ENCODE data around the gene MAP4K5. TPM values are rescaled to one million over a fixed set of nuclear protein-coding genes. Genes with fewer than 3 reads are reported as not detected.
"Not testable (repeated sequence)": the region's sequence is repeated elsewhere in the genome, so short reads cannot be mapped to it uniquely, and the experiment has no call there.

Gene MAP4K5
- total RNA-seq (10 to 100 TPM; 17.6 to 29.0 (median 21.0) TPM), polyA plus RNA-seq (8.4 TPM)
- long read RNA-seq, donor 1, partial matches to known transcripts: 4 of 20 reads
- long read RNA-seq, donor 1, other reads (novel, unspliced or antisense): 16 of 20 reads
- long read RNA-seq, donor 2, partial matches to known transcripts: 1 of 18 reads
- long read RNA-seq, donor 2, other reads (novel, unspliced or antisense): 17 of 18 reads
- long read RNA-seq, donor 3, partial matches to known transcripts: 11 of 23 reads
- long read RNA-seq, donor 3, other reads (novel, unspliced or antisense): 12 of 23 reads
- long read RNA-seq, donor 4, partial matches to known transcripts: 0 of 9 reads
- long read RNA-seq, donor 4, other reads (novel, unspliced or antisense): 9 of 9 reads

- ATAC-seq (peak; percentile 99), DNase-seq (peak; percentile 94 to 97 (median 96))
- Histone ChIP-seq H3K27ac (ENCODE audit: low read length) (peak within 1 kb of the TSS; percentile 66), H3K9me3 (ENCODE audit: control insufficient read depth, low read length) (no peaks in the 10 kb centered on the region), H3K4me3 (ENCODE audit: low read length) (peak within 1 kb of the TSS; percentile 62), H3K4me1 (ENCODE audit: control insufficient read depth, insufficient read depth, low read length) (no peaks in the 10 kb centered on the region), H3K27me3 (ENCODE audit: control insufficient read depth, insufficient read depth) (no peaks in the 10 kb centered on the region)
- intact Hi-C loops (cut with DNase I): loop anchor here (2.0 to 5.0 kb wide), 3 partner anchors 210 to 215 kb away; no protein-coding TSS in a partner anchor
- under 1% methylated on average over 60 of the region's 60 CpGs for WGBS
Observed at GRCh38 chr14:50532502-50533240, at the start of gene MAP4K5. TSS of gene MAP4K5 (minus strand) at chr14:50532569. CDS start at chr14:50532049, 520 bp downstream.

- ATAC-seq (no peak), DNase-seq (no peak)
- Histone ChIP-seq H3K9me3 (ENCODE audit: control insufficient read depth, low read length) (no peaks in the 10 kb centered on the region), H3K27me3 (ENCODE audit: control insufficient read depth, insufficient read depth) (no peaks in the 10 kb centered on the region), H3K4me3 (ENCODE audit: low read length) (no peak overlapping the region), H3K4me1 (ENCODE audit: control insufficient read depth, insufficient read depth, low read length) (no peaks in the 10 kb centered on the region), H3K27ac (ENCODE audit: low read length) (no peak overlapping the region)
- intact Hi-C loops (cut with DNase I): no loop called here
Observed at GRCh38 chr14:50578433-50578832, 46.1 kb upstream of the MAP4K5 start.

GRCh38 chr14:50577982-50578381 lies 45.6 kb upstream of the MAP4K5 start:
- no peaks in the 10 kb centered on the region for H3K27me3 ChIP-seq (ENCODE audit: control insufficient read depth, insufficient read depth)
- intact Hi-C loops (cut with DNase I): no loop called here
- DNase-seq (no peak), ATAC-seq (no peak)
- no peaks in the 10 kb centered on the region for H3K4me1 ChIP-seq (ENCODE audit: control insufficient read depth, insufficient read depth, low read length)
- no peaks in the 10 kb centered on the region for H3K9me3 ChIP-seq (ENCODE audit: control insufficient read depth, low read length)
- H3K4me3 ChIP-seq (ENCODE audit: low read length): no peak overlapping the region
- H3K27ac ChIP-seq (ENCODE audit: low read length): no peak overlapping the region

GRCh38 chr14:50575769-50576168 lies 43.4 kb upstream of the MAP4K5 start:
- Histone ChIP-seq H3K4me3 (ENCODE audit: low read length) (no peak overlapping the region), H3K27me3 (ENCODE audit: control insufficient read depth, insufficient read depth) (no peaks in the 10 kb centered on the region), H3K9me3 (ENCODE audit: control insufficient read depth, low read length) (peaks cover 3% of the 10 kb centered on the region), H3K4me1 (ENCODE audit: control insufficient read depth, insufficient read depth, low read length) (no peaks in the 10 kb centered on the region), H3K27ac (ENCODE audit: low read length) (no peak overlapping the region)
- no peak for DNase-seq
- intact Hi-C loops (cut with DNase I): no loop called here
- ATAC-seq: no peak

GRCh38 chr14:50573862-50574261 lies 41.5 kb upstream of the MAP4K5 start:
- Histone ChIP-seq H3K27me3 (ENCODE audit: control insufficient read depth, insufficient read depth) (no peaks in the 10 kb centered on the region), H3K27ac (ENCODE audit: low read length) (no peak overlapping the region), H3K4me1 (ENCODE audit: control insufficient read depth, insufficient read depth, low read length) (no peaks in the 10 kb centered on the region), H3K9me3 (ENCODE audit: control insufficient read depth, low read length) (peaks cover 3% of the 10 kb centered on the region), H3K4me3 (ENCODE audit: low read length) (no peak overlapping the region)
- 63% methylated on average over 2 of the region's 2 CpGs for WGBS
- no peak for ATAC-seq
- DNase-seq: no peak
- intact Hi-C loops (cut with DNase I): no loop called here

GRCh38 chr14:50569714-50570274 lies 37.4 kb upstream of the MAP4K5 start:
- peaks cover 3% of the 10 kb centered on the region for H3K9me3 ChIP-seq (ENCODE audit: control insufficient read depth, low read length)

GRCh38 chr14:50562841-50563240 lies 30.5 kb upstream of the MAP4K5 start:
- Histone ChIP-seq H3K4me1 (ENCODE audit: control insufficient read depth, insufficient read depth, low read length) (no peaks in the 10 kb centered on the region), H3K4me3 (ENCODE audit: low read length) (no peak overlapping the region), H3K27me3 (ENCODE audit: control insufficient read depth, insufficient read depth) (no peaks in the 10 kb centered on the region), H3K9me3 (ENCODE audit: control insufficient read depth, low read length) (no peaks in the 10 kb centered on the region), H3K27ac (ENCODE audit: low read length) (no peak overlapping the region)
- DNase-seq (no peak), ATAC-seq (no peak)
- WGBS: 78% methylated on average over 1 of the region's 1 CpG
- intact Hi-C loops (cut with DNase I): no loop called here

More at GRCh38 chr14:50569714-50570274, 37.4 kb upstream of the MAP4K5 start:
- H3K27ac ChIP-seq (ENCODE audit: low read length): no peak overlapping the region
- no peak for DNase-seq
- H3K4me3 ChIP-seq (ENCODE audit: low read length): no peak overlapping the region
- intact Hi-C loops (cut with DNase I): no loop called here
- no peak for ATAC-seq
- H3K4me1 ChIP-seq (ENCODE audit: control insufficient read depth, insufficient read depth, low read length): no peaks in the 10 kb centered on the region
- H3K27me3 ChIP-seq (ENCODE audit: control insufficient read depth, insufficient read depth): no peaks in the 10 kb centered on the region

- Histone ChIP-seq H3K9me3 (ENCODE audit: control insufficient read depth, low read length) (no peaks in the 10 kb centered on the region), H3K27me3 (ENCODE audit: control insufficient read depth, insufficient read depth) (no peaks in the 10 kb centered on the region), H3K27ac (ENCODE audit: low read length) (peak overlapping the region; percentile 25), H3K4me3 (ENCODE audit: low read length) (peak overlapping the region; percentile 67), H3K4me1 (ENCODE audit: control insufficient read depth, insufficient read depth, low read length) (no peaks in the 10 kb centered on the region)
- intact Hi-C loops (cut with DNase I): no loop called here
- peak; percentile 89 to 96 (median 93) for DNase-seq
- peak; percentile 94 to 95 for ATAC-seq
- WGBS: under 1% methylated on average over 21 of the region's 21 CpGs
Observed at GRCh38 chr14:50560931-50561285, 28.5 kb upstream of the MAP4K5 start.

GRCh38 chr14:50559990-50560930 lies 27.9 kb upstream of the MAP4K5 start, which contains the start of gene ATL1:
TSS of gene ATL1 (plus strand) at chr14:50560145. CDS start at chr14:50560266, 121 bp downstream.
- peak within 1 kb of the TSS; percentile 72 for H3K27ac ChIP-seq (ENCODE audit: low read length)
- WGBS: under 1% methylated on average over 66 of the region's 66 CpGs
- no peaks in the 10 kb centered on the region for H3K9me3 ChIP-seq (ENCODE audit: control insufficient read depth, low read length)
- DNase-seq (peak; percentile 78 to 92 (median 91)), ATAC-seq (peak; percentile 95 to 96)
- intact Hi-C loops (cut with DNase I): no loop called here
- H3K27me3 ChIP-seq (ENCODE audit: control insufficient read depth, insufficient read depth): no peaks in the 10 kb centered on the region
- no peaks in the 10 kb centered on the region for H3K4me1 ChIP-seq (ENCODE audit: control insufficient read depth, insufficient read depth, low read length)
- H3K4me3 ChIP-seq (ENCODE audit: low read length): peak within 1 kb of the TSS; percentile 67

GRCh38 chr14:50552796-50553195 lies 20.4 kb upstream of the MAP4K5 start:
- H3K4me3 ChIP-seq (ENCODE audit: low read length); H3K27me3 ChIP-seq (ENCODE audit: control insufficient read depth, insufficient read depth); ATAC-seq; DNase-seq; H3K4me1 ChIP-seq (ENCODE audit: control insufficient read depth, insufficient read depth, low read length); H3K27ac ChIP-seq (ENCODE audit: low read length); intact Hi-C loops (cut with DNase I); H3K9me3 ChIP-seq (ENCODE audit: control insufficient read depth, low read length): not testable (repeated sequence)
- WGBS: 84% methylated on average over 3 of the region's 3 CpGs

All from right cardiac atrium (tissue), 5 donors.